SK-N-SH (cell line): ENCODE data around the gene EVL. TPM values are rescaled to one million over a fixed set of nuclear protein-coding genes. Genes with fewer than 3 reads are reported as not detected.

ENCODE experiments used
- CTCF ChIA-PET: fragments of 300-600, 350-600 bp; formaldehyde crosslinking; extraction: SDS; loops from one replicate; lab custom pipeline; 2021; lab: Yijun Ruan, JAX
- POLR2A ChIA-PET: fragments of 350-600 bp; sonication (Branson Sonifier 250); formaldehyde crosslinking; extraction: SDS; loops from one replicate; lab custom pipeline; 2020; ENCODE audit warnings: antibody characterized with exemption, inconsistent platforms; lab: Yijun Ruan, JAX
- DNase-seq: peaks from one replicate; pipeline ENCODE4 v3.0.0; 2012
- H2AFZ ChIP-seq: fragments of 200-600 bp; sonication (generic); 2 replicates; pipeline ENCODE4 v1.8.1; 2016; ENCODE audit warnings: antibody characterized with exemption, mild to moderate bottlenecking, low read depth
- H3F3A ChIP-seq: fragments of 200-600 bp; sonication (generic); replicated peaks from 2 replicates; pipeline ENCODE3; 2016; ENCODE audit warnings: antibody characterized with exemption, mild to moderate bottlenecking; ENCODE audit not compliant: insufficient read depth
- H3K27ac ChIP-seq, 2 experiments: fragments of 200-500 bp in 1 of 2; fragments of 200-600 bp in 1 of 2; sonication (Bioruptor generic) in 1 of 2; sonication (generic), shearing (Covaris generic) in 1 of 2; 2 replicates each; pipeline versions ENCODE4 v1.5.1 to v1.6.1; 2014 to 2016; ENCODE audit warnings: low read depth in 2 of 2, inconsistent platforms in 1 of 2, low read length in 1 of 2, mild to moderate bottlenecking in 1 of 2, mixed read lengths in 1 of 2
- H3K27me3 ChIP-seq: fragments of 200-600 bp; sonication (generic), shearing (Covaris generic); 2 replicates; pipeline ENCODE4 v1.6.1; 2016; ENCODE audit warnings: mixed run types; ENCODE audit not compliant: insufficient read depth
- H3K36me3 ChIP-seq, 2 experiments: fragments of 200-500 bp in 1 of 2; fragments of 200-600 bp in 1 of 2; sonication (Bioruptor generic) in 1 of 2; sonication (generic) in 1 of 2; replicated peaks in 1 of 2; 2 replicates each; pipeline versions ENCODE3 to v1.5.1; 2014 to 2016; ENCODE audit warnings: low read length in 1 of 2, mild to moderate bottlenecking in 1 of 2; ENCODE audit not compliant: insufficient read depth in 2 of 2, control insufficient read depth in 1 of 2
- H3K4me1 ChIP-seq, 2 experiments: fragments of 200-500 bp in 1 of 2; fragments of 200-600 bp in 1 of 2; sonication (Bioruptor generic) in 1 of 2; sonication (generic), shearing (Covaris generic) in 1 of 2; 2 replicates each; pipeline versions ENCODE4 v1.5.1 to v1.6.1; 2014 to 2016; ENCODE audit warnings: low read depth in 1 of 2, low read length in 1 of 2, mixed run types in 1 of 2; ENCODE audit not compliant: insufficient read depth in 2 of 2, control insufficient read depth in 1 of 2
- H3K4me2 ChIP-seq: fragments of 200-600 bp; sonication (generic), shearing (Covaris generic); 2 replicates; pipeline ENCODE4 v1.6.1; 2017; ENCODE audit warnings: mixed run types
- H3K4me3 ChIP-seq, 2 experiments: fragments of 200-500 bp in 1 of 2; fragments of 200-600 bp in 1 of 2; sonication (Bioruptor generic) in 1 of 2; sonication (generic), shearing (Covaris generic) in 1 of 2; 2 replicates each; pipeline versions ENCODE4 v1.5.1 to v1.8.1; 2014 to 2016; ENCODE audit warnings: low read depth in 2 of 2, inconsistent platforms in 1 of 2, low read length in 1 of 2, mild to moderate bottlenecking in 1 of 2, mixed read lengths in 1 of 2, moderate library complexity in 1 of 2
- H3K79me2 ChIP-seq: fragments of 200-600 bp; sonication (generic); 2 replicates; pipeline ENCODE4 v1.8.1; 2017; ENCODE audit warnings: mild to moderate bottlenecking; ENCODE audit not compliant: insufficient read depth
- H3K9ac ChIP-seq: fragments of 200-600 bp; sonication (generic); 2 replicates; pipeline ENCODE4 v1.6.1; 2017; ENCODE audit warnings: mixed run types
- H3K9me2 ChIP-seq: fragments of 200-600 bp; sonication (generic); 2 replicates; pipeline ENCODE4 v1.6.1; 2017; ENCODE audit warnings: mixed run types
- H3K9me3 ChIP-seq: fragments of 200-600 bp; sonication (generic); 2 replicates; pipeline ENCODE4 v1.6.1; 2017; ENCODE audit warnings: mixed run types, mild to moderate bottlenecking, moderate library complexity
- H4K20me1 ChIP-seq: fragments of 200-600 bp; sonication (generic); 2 replicates; pipeline ENCODE4 v1.6.1; 2017; ENCODE audit warnings: mild to moderate bottlenecking, mixed run types; ENCODE audit not compliant: insufficient read depth
- CHD2 ChIP-seq: fragments of 150-350 bp; IDR thresholded peaks from 2 replicates; pipeline ENCODE4 v1.6.1; 2018; ENCODE audit warnings: low read length; ENCODE audit not compliant: partially characterized antibody
- FOXJ3 ChIP-seq: sonication (generic); formaldehyde crosslinking; IDR thresholded peaks from 2 replicates; pipeline ENCODE4 v1.5.1; 2020; ENCODE audit warnings: mild to moderate bottlenecking, missing genetic modification reagents
- MEF2A ChIP-seq: IDR thresholded peaks from 2 replicates; pipeline ENCODE4 v1.4.0; 2012; ENCODE audit warnings: low read depth, borderline replicate concordance
- RFX5 ChIP-seq: IDR thresholded peaks from 2 replicates; pipeline ENCODE4 v1.6.1; 2012; ENCODE audit warnings: mild to moderate bottlenecking, improper control_type of control experiment, low read length
- RXRA ChIP-seq: IDR thresholded peaks from 2 replicates; pipeline ENCODE4 v1.4.0; 2012; ENCODE audit warnings: low read depth, mild to moderate bottlenecking, borderline replicate concordance
- SMC3 ChIP-seq: IDR thresholded peaks from 2 replicates; pipeline ENCODE4 v1.6.1; 2012; ENCODE audit warnings: low read depth, low read length, improper control_type of control experiment
- TEAD4 ChIP-seq: IDR thresholded peaks from 2 replicates; pipeline ENCODE4 v1.4.0; 2012; ENCODE audit warnings: mild to moderate bottlenecking, borderline replicate concordance; ENCODE audit not compliant: insufficient read depth
- WGBS: methylation state at CpG from one replicate; pipeline ENCODE4 v1.1.6; 2017; ENCODE audit warnings: low lambda C conversion rate; 5-methylcytosine and 5-hydroxymethylcytosine counted together
- polyA plus RNA-seq, 3 experiments: library from polyadenylated mRNA; depleted of rRNA; stranded (reverse); fragments of >200 nt; gene quantifications; 2 replicates each; pipeline ENCODE4 v1.2.3, GENCODE V29; 2012
- TF ChIP-seq, protein P1 (sequence below): IDR thresholded peaks from 2 replicates; pipeline ENCODE4 v1.4.0; 2012; ENCODE audit warnings: low read depth
- TF ChIP-seq, protein P2 (sequence below): fragments of 200-600 bp; sonication (generic); IDR thresholded peaks from 2 replicates; pipeline ENCODE4 v1.6.1; 2017; ENCODE audit warnings: antibody characterized with exemption, mild to moderate bottlenecking, moderate library complexity

Gene EVL
- polyA plus RNA-seq, 1 of the 3 experiments (the other 2 are of a cell fraction), result 36.5 TPM

DNA sequence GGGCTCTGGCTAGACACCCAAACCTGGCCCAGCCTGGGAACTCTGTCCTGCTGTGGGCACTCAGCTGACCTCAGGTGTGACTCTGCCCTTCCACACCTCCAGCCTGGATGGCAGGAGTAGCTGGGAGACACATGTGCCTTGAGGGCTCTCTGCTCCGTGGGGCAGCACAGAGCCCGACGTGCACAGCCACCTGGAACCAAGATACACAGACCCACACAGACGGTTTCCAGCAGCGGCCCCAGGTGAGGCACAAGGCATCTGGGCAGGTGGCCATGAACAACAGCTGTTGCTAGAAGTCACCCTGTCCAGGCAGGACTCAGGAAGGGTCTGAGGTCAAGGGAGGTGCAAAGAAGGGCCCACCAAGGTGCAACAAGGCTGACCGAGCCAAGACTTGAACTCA lies 88.3 kb downstream of the EVL start (continued):
- TF ChIP-seq, protein P1, sequence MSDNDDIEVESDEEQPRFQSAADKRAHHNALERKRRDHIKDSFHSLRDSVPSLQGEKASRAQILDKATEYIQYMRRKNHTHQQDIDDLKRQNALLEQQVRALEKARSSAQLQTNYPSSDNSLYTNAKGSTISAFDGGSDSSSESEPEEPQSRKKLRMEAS, result no peak
- no peak for TF ChIP-seq FOXJ3
- no peak for TF ChIP-seq RXRA
- TF ChIP-seq RFX5, result no peak
- TF ChIP-seq, protein P2, sequence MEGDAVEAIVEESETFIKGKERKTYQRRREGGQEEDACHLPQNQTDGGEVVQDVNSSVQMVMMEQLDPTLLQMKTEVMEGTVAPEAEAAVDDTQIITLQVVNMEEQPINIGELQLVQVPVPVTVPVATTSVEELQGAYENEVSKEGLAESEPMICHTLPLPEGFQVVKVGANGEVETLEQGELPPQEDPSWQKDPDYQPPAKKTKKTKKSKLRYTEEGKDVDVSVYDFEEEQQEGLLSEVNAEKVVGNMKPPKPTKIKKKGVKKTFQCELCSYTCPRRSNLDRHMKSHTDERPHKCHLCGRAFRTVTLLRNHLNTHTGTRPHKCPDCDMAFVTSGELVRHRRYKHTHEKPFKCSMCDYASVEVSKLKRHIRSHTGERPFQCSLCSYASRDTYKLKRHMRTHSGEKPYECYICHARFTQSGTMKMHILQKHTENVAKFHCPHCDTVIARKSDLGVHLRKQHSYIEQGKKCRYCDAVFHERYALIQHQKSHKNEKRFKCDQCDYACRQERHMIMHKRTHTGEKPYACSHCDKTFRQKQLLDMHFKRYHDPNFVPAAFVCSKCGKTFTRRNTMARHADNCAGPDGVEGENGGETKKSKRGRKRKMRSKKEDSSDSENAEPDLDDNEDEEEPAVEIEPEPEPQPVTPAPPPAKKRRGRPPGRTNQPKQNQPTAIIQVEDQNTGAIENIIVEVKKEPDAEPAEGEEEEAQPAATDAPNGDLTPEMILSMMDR, result no peak
- TF ChIP-seq, all 33 proteins: peak for 0

GRCh38 chr14:100155049-100155621 lies 89.9 kb downstream of the EVL start:
- peak; percentile 64 for DNase-seq
- Histone ChIP-seq H3K4me3 (no peak overlapping the region; a peak in 1 of 4 replicates), H2AFZ (no peak overlapping the region), H3K4me2 (no peak overlapping the region), H3K36me3 (no peaks in the 10 kb centered on the region), H3F3A (no peaks in the 10 kb centered on the region), H3K27me3 (peaks cover 5% of the 10 kb centered on the region), H4K20me1 (no peaks in the 10 kb centered on the region), H3K9me3 (no peaks in the 10 kb centered on the region), H3K9me2 (no peaks in the 10 kb centered on the region), H3K4me1 (peaks cover 0 to 28% of the 10 kb centered on the region in 2 experiments; a peak in 2 of 4 replicates), H3K79me2 (no peaks in the 10 kb centered on the region), H3K9ac (no peak overlapping the region), H3K27ac (peak overlapping the region in 1 of 2 experiments; percentile 14; a peak in 1 of 4 replicates)
- CTCF ChIA-PET, result interaction anchor here (0.7 to 4.9 kb wide), 14 partner anchors 9 to 460 kb away, joined by 3 to 36 read pairs (median 3); no protein-coding TSS in a partner anchor
- 78% methylated on average over 8 of the region's 8 CpGs for WGBS
- TF ChIP-seq CHD2, result no peak
- TF ChIP-seq TEAD4, result no peak
- TF ChIP-seq, protein P2, result peak; percentile 58
- TF ChIP-seq MEF2A, result no peak
- peak; percentile 11; the same call in 1 of the 2 replicates for TF ChIP-seq SMC3
- POLR2A ChIA-PET, result interaction anchor here (1.7 kb wide), 2 partner anchors 12 to 22 kb away, joined by 4 to 10 read pairs; no protein-coding TSS in a partner anchor
